Gastrocnemius medialis (tissue), 4 donors: ENCODE results near the gene OPALIN.

ENCODE experiments used
- POLR2A ChIP-seq, 2 donors: fragments of 450-650 bp; IDR thresholded peaks; one replicate each; pipeline ENCODE4 v1.6.1; 2017; ENCODE audit warnings: antibody characterized with exemption in 2 of 2, mild to moderate bottlenecking in 2 of 2, moderate library complexity in 2 of 2
- TF ChIP-seq, protein P1 (sequence below), 5 experiments: fragments of 450-650 bp in 3 of 5; fragments of 200-600 bp in 2 of 5; sonication (generic) in 2 of 5; IDR thresholded peaks in 4 of 5; conservative IDR thresholded peaks in 1 of 5; 1 replicate in 4 of 5; 2 replicates in 1 of 5; pipeline ENCODE4 v1.5.1; 2016 to 2019; ENCODE audit warnings: antibody characterized with exemption in 5 of 5, mild to moderate bottlenecking in 3 of 5, moderate library complexity in 3 of 5

DNA sequence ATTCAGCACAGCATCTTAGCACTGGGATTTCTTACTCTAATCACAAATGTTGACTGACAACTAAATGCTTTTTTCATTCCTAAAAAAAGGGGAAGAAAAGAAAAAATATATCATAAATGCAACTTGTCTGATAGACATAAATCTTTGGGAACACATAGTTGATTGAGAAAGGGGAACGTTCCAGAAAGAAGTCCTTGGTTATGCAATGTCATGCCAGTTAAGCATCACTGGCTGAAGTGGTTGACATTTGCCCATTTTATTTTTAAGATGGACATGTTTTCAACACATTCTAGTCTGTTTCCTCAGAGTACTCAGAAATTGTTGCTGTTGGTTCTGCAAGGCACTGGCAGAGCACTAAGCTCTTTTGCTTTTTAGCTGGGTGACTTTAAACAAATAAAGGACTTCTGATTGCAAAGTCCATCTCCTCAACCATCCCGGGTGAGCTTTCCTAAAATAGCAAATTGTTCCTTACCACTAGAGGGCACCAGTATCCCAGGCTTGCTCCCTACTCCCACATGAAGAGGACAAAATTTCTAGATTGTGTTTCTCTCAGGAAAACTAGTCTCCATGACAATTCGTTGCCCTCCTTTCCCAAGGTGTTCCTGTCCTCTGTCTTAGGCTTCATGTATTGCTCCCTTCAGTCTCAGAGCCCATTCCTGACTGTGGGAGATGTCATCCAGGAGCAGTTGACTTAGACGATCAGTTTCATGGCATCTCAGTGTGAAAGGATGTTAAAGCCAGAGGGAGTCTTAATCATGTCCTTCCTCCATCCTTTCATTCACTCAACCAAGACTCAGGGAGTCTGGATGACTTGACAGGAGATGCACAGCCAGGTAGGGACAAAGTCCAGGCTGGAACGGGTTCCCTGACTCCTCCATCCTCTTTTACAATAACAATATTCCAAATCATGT lies 23.9 kb downstream of the OPALIN start:
- TF ChIP-seq, protein P1, sequence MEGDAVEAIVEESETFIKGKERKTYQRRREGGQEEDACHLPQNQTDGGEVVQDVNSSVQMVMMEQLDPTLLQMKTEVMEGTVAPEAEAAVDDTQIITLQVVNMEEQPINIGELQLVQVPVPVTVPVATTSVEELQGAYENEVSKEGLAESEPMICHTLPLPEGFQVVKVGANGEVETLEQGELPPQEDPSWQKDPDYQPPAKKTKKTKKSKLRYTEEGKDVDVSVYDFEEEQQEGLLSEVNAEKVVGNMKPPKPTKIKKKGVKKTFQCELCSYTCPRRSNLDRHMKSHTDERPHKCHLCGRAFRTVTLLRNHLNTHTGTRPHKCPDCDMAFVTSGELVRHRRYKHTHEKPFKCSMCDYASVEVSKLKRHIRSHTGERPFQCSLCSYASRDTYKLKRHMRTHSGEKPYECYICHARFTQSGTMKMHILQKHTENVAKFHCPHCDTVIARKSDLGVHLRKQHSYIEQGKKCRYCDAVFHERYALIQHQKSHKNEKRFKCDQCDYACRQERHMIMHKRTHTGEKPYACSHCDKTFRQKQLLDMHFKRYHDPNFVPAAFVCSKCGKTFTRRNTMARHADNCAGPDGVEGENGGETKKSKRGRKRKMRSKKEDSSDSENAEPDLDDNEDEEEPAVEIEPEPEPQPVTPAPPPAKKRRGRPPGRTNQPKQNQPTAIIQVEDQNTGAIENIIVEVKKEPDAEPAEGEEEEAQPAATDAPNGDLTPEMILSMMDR (IDR thresholded peaks at IDR 0.05 in 4 of 5, conservative IDR thresholded peaks at IDR 0.05 in 1 of 5), result peak in 4 of 5 experiments; percentile 2 to 68 (median 42)
- TF ChIP-seq POLR2A (IDR thresholded peaks at IDR 0.05), result no peak
